IPS DF 6.9 (cell line): ENCODE results near the gene C18orf63.
"Not testable (repeated sequence)": the region's sequence is repeated elsewhere in the genome, so short reads cannot be mapped to it uniquely, and the experiment has no call there.

Experiments
- DNase-seq: peaks from one replicate; pipeline ENCODE4 v3.0.0-alpha.2; 2013; ENCODE audit warnings: low read depth, low spot score
- H3K27ac ChIP-seq: one replicate; pipeline ENCODE4 v1.5.1; 2013; ENCODE audit warnings: low read length, control low read depth
- H3K27me3 ChIP-seq: 2 replicates; pipeline ENCODE4 v1.6.1; 2013; ENCODE audit warnings: mild to moderate bottlenecking, low read length; ENCODE audit not compliant: control insufficient read depth, insufficient read depth
- H3K36me3 ChIP-seq: 2 replicates; pipeline ENCODE4 v1.6.1; 2013; ENCODE audit warnings: low read length; ENCODE audit not compliant: control insufficient read depth, insufficient read depth
- H3K4me1 ChIP-seq: 2 replicates; pipeline ENCODE4 v1.6.1; 2013; ENCODE audit warnings: low read length; ENCODE audit not compliant: control insufficient read depth, insufficient read depth
- H3K4me3 ChIP-seq: 2 replicates; pipeline ENCODE4 v1.5.1; 2013; ENCODE audit warnings: mild to moderate bottlenecking, low read length
- H3K9me3 ChIP-seq: 2 replicates; pipeline ENCODE4 v1.6.1; 2013; ENCODE audit warnings: low read length, inconsistent platforms; ENCODE audit not compliant: control insufficient read depth, insufficient read depth
- WGBS: extraction: QIAGEN DNeasy Blood & Tissue Kit; methylation state at CpG from one replicate; pipeline ENCODE4 v1.1.7; 2013; ENCODE audit warnings: mixed read lengths, missing lambda C conversion rate; ENCODE audit not compliant: insufficient read length, insufficient coverage; 5-methylcytosine and 5-hydroxymethylcytosine counted together

The C18orf63 gene

DNA sequence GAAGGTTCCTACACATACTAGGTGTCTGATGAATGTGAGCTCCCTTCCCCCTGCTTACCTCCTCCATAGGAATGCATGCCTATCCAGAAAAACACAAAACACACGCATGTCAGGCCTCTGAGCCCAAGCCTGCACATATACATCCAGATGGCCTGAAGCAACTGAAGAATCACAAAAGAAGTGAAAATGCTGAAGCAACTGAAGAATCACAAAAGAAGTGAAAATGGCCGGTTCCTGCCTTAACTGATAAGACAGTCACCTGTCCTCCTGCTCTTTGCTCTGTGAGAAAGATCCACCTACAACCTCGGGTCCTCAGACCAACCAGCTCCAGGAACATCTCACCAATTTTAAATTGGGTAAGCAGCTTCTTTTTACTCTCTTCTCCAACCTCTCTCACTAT, 22.7 kb upstream of the C18orf63 start:
- not testable (repeated sequence) for H3K4me1 ChIP-seq, H3K27ac ChIP-seq, H3K36me3 ChIP-seq, DNase-seq, H3K9me3 ChIP-seq, H3K27me3 ChIP-seq, H3K4me3 ChIP-seq
- WGBS: no CpG with 5 or more reads among the region's 3 CpGs

DNA sequence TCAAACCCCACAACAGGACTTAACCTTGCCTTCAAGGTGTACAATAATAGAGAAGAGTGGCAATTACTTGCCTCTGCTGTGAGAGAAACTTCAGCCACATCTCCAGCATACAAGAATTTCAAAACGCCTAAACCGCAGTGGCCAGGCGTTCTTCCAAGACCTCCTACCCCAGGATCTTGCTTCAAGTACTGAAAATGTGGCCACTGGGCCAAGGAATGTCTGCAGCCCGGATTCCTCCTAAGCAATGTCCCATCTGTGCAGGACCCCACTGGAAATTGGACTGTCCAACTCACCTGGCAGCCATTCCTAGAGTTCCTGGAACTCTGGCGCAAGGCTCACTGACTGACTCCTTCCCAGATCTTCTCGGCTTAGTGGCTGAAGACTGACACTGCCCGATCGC, 21.1 kb upstream of the C18orf63 start:
- WGBS: no CpG with 5 or more reads among the region's 8 CpGs
- Histone ChIP-seq H3K27me3 (no peaks in the 10 kb centered on the region), H3K9me3 (no peaks in the 10 kb centered on the region)

DNA sequence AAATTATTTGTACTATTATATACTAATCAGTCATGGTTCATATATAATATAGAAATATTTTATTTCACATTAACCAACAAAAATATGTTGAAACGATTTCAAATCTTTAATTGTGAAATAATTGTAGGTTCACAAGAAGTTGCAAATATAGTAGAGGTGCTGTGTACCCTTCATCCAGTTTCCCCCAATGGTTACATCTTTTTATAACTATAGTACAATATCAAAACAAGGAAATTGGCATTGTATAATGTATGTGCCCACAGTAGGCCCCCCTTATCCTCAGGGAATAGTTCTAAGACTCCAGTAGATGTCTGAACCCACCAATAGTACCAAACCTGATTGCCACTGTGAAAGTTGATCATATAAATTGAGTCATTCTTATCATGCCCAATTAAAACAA, 16.5 kb upstream of the C18orf63 start:
- no peak overlapping the region for H3K4me3 ChIP-seq
- no peaks in the 10 kb centered on the region for H3K4me1 ChIP-seq
- DNase-seq: no peak
- no CpG with 5 or more reads among the region's 1 CpG for WGBS
- H3K9me3 ChIP-seq: no peaks in the 10 kb centered on the region
- H3K27ac ChIP-seq: no peak overlapping the region
- no peaks in the 10 kb centered on the region for H3K36me3 ChIP-seq
- no peaks in the 10 kb centered on the region for H3K27me3 ChIP-seq

More for the DNA sequence above, 21.1 kb upstream of the C18orf63 start:
- no peaks in the 10 kb centered on the region for H3K4me1 ChIP-seq
- H3K36me3 ChIP-seq: no peaks in the 10 kb centered on the region
- no peak overlapping the region for H3K27ac ChIP-seq
- no peak for DNase-seq
- no peak overlapping the region for H3K4me3 ChIP-seq

DNA sequence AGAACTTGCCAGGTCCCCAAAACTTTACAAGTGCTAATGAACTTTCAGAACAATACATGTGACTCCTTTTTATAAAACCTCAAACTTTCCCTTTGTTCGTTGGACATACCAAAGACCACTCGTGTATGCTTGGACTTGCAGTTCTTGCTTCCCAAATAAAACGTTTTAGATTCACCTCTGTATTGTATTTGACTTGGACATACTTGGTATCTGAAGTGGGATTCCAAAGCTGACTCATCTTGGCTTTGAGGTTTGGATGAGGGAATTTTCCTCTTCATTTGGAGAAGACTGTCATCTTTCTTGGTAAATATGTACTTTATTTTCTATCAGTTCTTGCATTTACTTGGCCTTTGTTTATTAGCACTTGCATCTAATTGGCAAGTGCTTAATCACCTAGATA, 15.9 kb upstream of the C18orf63 start:
- Histone ChIP-seq H3K4me3 (no peak overlapping the region), H3K9me3 (no peaks in the 10 kb centered on the region), H3K36me3 (no peaks in the 10 kb centered on the region), H3K27ac (no peak overlapping the region), H3K27me3 (no peaks in the 10 kb centered on the region), H3K4me1 (no peaks in the 10 kb centered on the region)
- WGBS: no CpG with 5 or more reads among the region's 3 CpGs
- DNase-seq: no peak

DNA sequence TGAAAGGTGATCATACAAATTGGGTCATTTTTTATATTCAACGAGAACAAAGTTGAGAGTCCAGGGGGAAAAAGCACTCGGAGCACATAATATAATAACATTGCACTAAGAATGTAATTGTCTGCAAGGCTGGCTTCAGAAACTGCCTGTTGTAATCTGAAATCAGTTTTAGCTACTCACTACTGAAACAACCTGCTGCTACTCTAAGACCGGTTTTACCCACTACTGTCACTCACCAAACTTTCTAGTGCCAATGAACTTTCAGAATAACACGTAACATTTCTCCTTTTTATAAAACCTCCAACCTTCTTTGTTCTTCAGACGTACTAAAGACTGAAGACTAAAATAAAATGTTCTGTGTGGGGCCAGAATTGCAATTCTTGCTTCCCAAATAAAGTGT, 12.3 kb upstream of the C18orf63 start:
- no peaks in the 10 kb centered on the region for H3K36me3 ChIP-seq
- no peak overlapping the region for H3K27ac ChIP-seq
- H3K4me1 ChIP-seq: no peaks in the 10 kb centered on the region
- no peak for DNase-seq
- H3K27me3 ChIP-seq: no peaks in the 10 kb centered on the region
- no CpG with 5 or more reads among the region's 5 CpGs for WGBS
- H3K4me3 ChIP-seq: no peak overlapping the region
- no peaks in the 10 kb centered on the region for H3K9me3 ChIP-seq

DNA sequence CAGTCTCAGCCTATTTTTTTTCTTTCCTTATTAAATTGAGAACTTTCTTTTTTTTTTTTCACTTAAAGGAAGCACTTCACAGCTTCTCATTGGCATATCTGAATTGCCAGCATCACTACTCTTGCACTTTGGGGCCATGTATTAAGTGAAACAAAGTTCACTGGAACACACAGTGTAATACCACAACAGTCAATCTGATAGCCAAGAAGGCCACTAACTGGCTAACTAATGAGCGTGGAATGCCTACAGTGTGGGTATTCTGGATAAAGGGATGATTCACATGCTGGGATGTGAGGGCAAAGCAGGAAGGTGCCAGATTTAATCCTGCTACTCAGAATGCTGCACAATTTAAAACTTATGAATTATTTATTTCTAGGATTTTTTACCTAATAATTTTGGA, 11.7 kb upstream of the C18orf63 start:
- no peak overlapping the region for H3K4me3 ChIP-seq
- H3K9me3 ChIP-seq: no peaks in the 10 kb centered on the region
- DNase-seq: no peak
- no peak overlapping the region for H3K27ac ChIP-seq
- H3K4me1 ChIP-seq: no peaks in the 10 kb centered on the region
- H3K36me3 ChIP-seq: no peaks in the 10 kb centered on the region
- no peaks in the 10 kb centered on the region for H3K27me3 ChIP-seq
- WGBS: no CpG with 5 or more reads among the region's 1 CpG

DNA sequence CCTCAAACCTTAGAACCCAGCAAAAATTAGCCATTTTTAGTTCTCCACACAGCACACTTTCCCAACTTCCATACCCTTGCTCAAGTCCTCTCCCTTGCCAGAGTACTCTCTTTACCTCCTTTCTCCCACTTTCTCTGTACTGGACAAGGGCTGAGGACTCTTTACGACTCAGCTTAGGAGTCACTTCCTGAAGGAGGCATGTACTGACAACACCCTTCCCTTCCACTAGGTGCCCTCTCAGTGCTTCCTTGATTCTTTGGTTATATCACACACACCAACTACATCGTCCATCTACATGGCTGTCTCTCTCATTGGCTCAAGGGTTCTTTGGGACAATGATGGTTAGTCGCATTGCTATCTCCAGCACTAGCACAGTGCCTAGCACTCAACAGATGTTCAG, 5.2 kb upstream of the C18orf63 start:
- Histone ChIP-seq H3K4me3 (no peak overlapping the region), H3K9me3 (no peaks in the 10 kb centered on the region), H3K27me3 (no peaks in the 10 kb centered on the region), H3K36me3 (no peaks in the 10 kb centered on the region), H3K27ac (no peak overlapping the region), H3K4me1 (no peaks in the 10 kb centered on the region)
- no CpG with 5 or more reads among the region's 3 CpGs for WGBS
- DNase-seq: no peak

DNA sequence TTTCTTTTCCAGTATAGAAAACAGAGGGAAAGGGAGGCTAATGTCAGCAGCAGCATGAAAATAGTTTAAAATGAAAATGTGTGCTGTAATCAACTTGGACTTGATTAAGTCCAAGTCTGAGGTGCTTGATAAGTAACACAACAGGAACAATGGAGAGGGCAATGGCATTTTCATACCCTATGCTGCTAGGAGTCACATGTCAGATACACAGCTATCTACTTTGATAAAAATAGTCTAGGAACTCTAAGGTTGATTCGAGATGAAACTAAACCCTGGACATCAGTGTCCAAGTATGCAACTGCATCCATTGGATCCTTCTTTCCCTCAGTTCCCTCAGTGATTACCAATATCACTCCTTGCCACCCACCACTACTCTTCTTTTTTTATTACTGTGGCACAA, 4.6 kb upstream of the C18orf63 start:
- no CpG with 5 or more reads among the region's 1 CpG for WGBS
- Histone ChIP-seq H3K4me3 (no peak overlapping the region), H3K9me3 (no peaks in the 10 kb centered on the region), H3K27me3 (no peaks in the 10 kb centered on the region), H3K36me3 (no peaks in the 10 kb centered on the region), H3K4me1 (no peaks in the 10 kb centered on the region), H3K27ac (no peak overlapping the region)
- DNase-seq: no peak

DNA sequence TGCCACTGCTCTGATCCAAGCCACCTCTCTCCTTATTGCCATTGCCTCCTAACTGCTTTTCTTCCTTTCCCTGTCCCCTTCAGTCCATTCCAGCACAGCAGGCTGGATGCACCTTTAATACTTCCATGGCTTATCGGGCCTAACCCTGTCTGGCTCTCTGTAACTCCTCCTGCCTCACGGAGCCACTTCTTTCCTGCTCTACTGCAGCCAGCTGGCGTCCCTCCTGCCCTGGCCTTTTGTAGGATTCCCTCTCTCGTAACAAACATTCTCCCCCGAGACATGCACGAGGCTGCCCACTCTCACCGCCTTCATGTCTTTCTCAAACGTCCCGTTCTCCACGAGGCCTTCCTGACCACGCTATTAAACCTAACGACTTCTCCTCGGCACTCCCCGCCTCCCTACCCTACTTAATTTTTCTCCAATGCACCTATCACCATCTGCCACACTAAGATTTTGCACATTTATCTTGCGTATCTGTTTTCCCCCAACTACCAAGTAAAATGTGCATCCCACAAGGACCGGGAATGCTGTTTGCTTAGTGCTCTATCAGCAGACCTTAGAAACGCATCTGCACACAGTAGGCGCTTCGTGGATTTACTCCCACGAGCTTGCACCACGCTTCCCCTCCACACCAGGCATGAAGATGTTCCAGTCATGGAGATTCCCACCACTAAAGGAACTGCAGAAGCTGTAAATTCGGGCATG, 728 bp upstream of the C18orf63 start:
- 100% methylated on average over 7 of the region's 22 CpGs for WGBS
- Histone ChIP-seq H3K36me3 (no peaks in the 10 kb centered on the region), H3K27ac (no peak overlapping the region), H3K4me3 (no peak overlapping the region; the same call in 1 of the 2 replicates), H3K9me3 (no peaks in the 10 kb centered on the region), H3K4me1 (no peaks in the 10 kb centered on the region), H3K27me3 (no peaks in the 10 kb centered on the region)
- no peak for DNase-seq

DNA sequence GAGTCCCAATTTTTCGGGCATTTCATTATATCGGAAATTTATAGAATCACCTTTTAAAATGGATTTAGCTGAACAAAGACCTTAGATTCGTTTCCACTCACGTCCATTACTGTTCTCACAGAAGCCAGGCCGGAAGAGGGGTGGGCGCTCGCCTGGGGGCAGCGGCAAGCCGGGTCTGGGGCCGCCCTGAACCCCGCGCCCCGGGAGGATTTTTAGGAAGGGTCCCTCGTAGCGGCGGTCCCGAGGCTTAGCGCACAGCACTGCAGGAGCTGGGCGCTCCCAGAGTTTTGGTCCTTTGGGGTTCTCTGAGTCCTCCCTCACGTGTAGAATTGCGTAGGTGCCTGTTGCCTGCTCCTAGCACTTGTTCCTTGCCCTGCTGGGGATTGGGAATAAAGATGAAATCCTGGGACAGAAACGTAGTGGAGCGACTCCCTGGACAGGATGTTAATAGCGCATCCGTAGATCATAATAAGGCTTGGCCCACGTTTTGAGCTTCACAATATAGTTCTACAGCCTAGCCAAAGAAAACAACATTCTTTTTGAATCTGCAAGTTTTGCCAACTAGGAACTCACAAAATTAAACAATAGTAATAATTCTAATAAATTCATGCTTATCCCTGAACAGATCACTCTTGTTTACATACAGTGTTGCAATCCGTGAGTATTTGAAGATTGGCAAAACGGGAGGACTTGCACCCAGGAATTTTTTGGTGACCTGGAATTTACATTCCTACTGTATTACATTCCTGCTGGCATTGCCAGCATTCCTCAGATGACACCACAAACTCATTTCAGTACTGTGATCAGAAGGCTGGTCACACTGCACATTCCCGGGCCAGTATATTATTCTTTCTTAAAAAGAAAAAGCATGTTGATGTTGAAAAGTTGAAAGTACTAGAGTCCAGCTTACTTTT, 875 bp downstream of the C18orf63 start:
- Histone ChIP-seq H3K9me3 (no peaks in the 10 kb centered on the region), H3K36me3 (no peaks in the 10 kb centered on the region), H3K4me1 (no peaks in the 10 kb centered on the region), H3K4me3 (no peak overlapping the region), H3K27me3 (no peaks in the 10 kb centered on the region), H3K27ac (no peak overlapping the region)
- DNase-seq: no peak
- no CpG with 5 or more reads among the region's 29 CpGs for WGBS
